H1 (cell line): Measurements from ENCODE around the gene FEZF1. TPM values are rescaled to one million over a fixed set of nuclear protein-coding genes. Genes with fewer than 3 reads are reported as not detected.
A peak's percentile ranks its signal among the peaks of the same experiment; 100 is the strongest.

Experiments
- CTCF ChIA-PET: fragments of 300-600 bp; sonication (Branson Sonifier 250); formaldehyde crosslinking; loops from one replicate; lab custom pipeline; 2021; ENCODE audit not compliant: partially characterized antibody; lab: Charles Lee
- POLR2A ChIA-PET: fragments of 300-600 bp; sonication (Branson Sonifier 250); formaldehyde crosslinking; loops from one replicate; lab custom pipeline; 2021; ENCODE audit warnings: inconsistent platforms; ENCODE audit not compliant: partially characterized antibody; lab: Charles Lee
- DNase-seq, 2 experiments: peaks; one replicate each; pipeline versions ENCODE4 v3.0.0 to v3.0.0-alpha.2; 2010 to 2022; ENCODE audit warnings: low spot score in 2 of 2, low read depth in 1 of 2, mixed read lengths in 1 of 2
- FAIRE-seq: peaks from 2 replicates; lab custom pipeline; 2011; peaks lifted over from hg19 to GRCh38; lab: Jason Lieb, UNC
- H2AFZ ChIP-seq: 2 replicates; pipeline ENCODE4 v1.8.1; 2012; ENCODE audit warnings: low read length, inconsistent platforms
- H2AK5ac ChIP-seq: 2 replicates; pipeline ENCODE4 v1.6.1; 2013; ENCODE audit warnings: low read depth, low read length
- H2BK120ac ChIP-seq: replicated peaks from 2 replicates; pipeline ENCODE3; 2013; ENCODE audit warnings: low read depth, low read length, inconsistent platforms
- H2BK12ac ChIP-seq: 2 replicates; pipeline ENCODE4 v1.6.1; 2013; ENCODE audit warnings: low read depth, low read length
- H2BK15ac ChIP-seq: 2 replicates; pipeline ENCODE4 v1.6.1; 2013; ENCODE audit warnings: low read length
- H2BK20ac ChIP-seq: 2 replicates; pipeline ENCODE4 v1.6.1; 2013; ENCODE audit warnings: low read length
- H2BK5ac ChIP-seq: 2 replicates; pipeline ENCODE4 v1.6.1; 2013; ENCODE audit warnings: low read depth, low read length
- H3K14ac ChIP-seq: 2 replicates; pipeline ENCODE4 v1.6.1; 2013; ENCODE audit warnings: inconsistent platforms; ENCODE audit not compliant: insufficient read length
- H3K18ac ChIP-seq: 2 replicates; pipeline ENCODE4 v1.6.1; 2013; ENCODE audit warnings: low read length; ENCODE audit errors: extremely low read depth
- H3K23ac ChIP-seq: 2 replicates; pipeline ENCODE4 v1.6.1; 2013; ENCODE audit warnings: inconsistent platforms; ENCODE audit not compliant: insufficient read length
- H3K23me2 ChIP-seq: 2 replicates; pipeline ENCODE4 v1.6.1; 2013; ENCODE audit warnings: low read depth, low read length
- H3K27ac ChIP-seq: 2 replicates; pipeline ENCODE4 v1.6.1; 2011; ENCODE audit warnings: low read depth, low read length, inconsistent platforms
- H3K27me3 ChIP-seq, 4 experiments: replicated peaks in 1 of 4; 1 replicate in 1 of 4; 2 replicates in 3 of 4; pipeline versions ENCODE4 v1.6.1 to v1.8.1; 2011 to 2013; ENCODE audit warnings: low read length in 3 of 4, mild to moderate bottlenecking in 3 of 4, inconsistent platforms in 2 of 4, mixed read lengths in 2 of 4, moderate library complexity in 1 of 4; ENCODE audit not compliant: control insufficient read depth in 3 of 4, insufficient read depth in 3 of 4; ENCODE audit errors: extremely low read depth in 1 of 4
- H3K36me3 ChIP-seq, 4 experiments: 2 replicates each; pipeline versions ENCODE4 v1.6.1 to v1.8.1; 2011 to 2013; ENCODE audit warnings: mild to moderate bottlenecking in 4 of 4, low read length in 3 of 4, moderate library complexity in 2 of 4, control low read depth in 1 of 4, inconsistent platforms in 1 of 4; ENCODE audit not compliant: insufficient read depth in 4 of 4, control insufficient read depth in 2 of 4
- H3K4ac ChIP-seq: replicated peaks from 2 replicates; pipeline ENCODE3; 2013; ENCODE audit warnings: low read length, low read depth, mixed read lengths, inconsistent platforms; ENCODE audit not compliant: insufficient read length
- H3K4me1 ChIP-seq, 4 experiments: replicated peaks in 1 of 4; 1 replicate in 1 of 4; 2 replicates in 3 of 4; pipeline versions ENCODE4 v1.6.1 to v1.8.1; 2011 to 2013; ENCODE audit warnings: low read length in 3 of 4, inconsistent platforms in 2 of 4, mixed read lengths in 1 of 4; ENCODE audit not compliant: insufficient read depth in 4 of 4, control insufficient read depth in 3 of 4
- H3K4me2 ChIP-seq, 2 experiments: 2 replicates each; pipeline versions ENCODE4 v1.6.1 to v1.8.1; 2011 to 2013; ENCODE audit warnings: low read depth in 2 of 2, low read length in 2 of 2, control low read depth in 1 of 2, inconsistent platforms in 1 of 2, mild to moderate bottlenecking in 1 of 2; ENCODE audit not compliant: insufficient read depth in 1 of 2
- H3K4me3 ChIP-seq, 4 experiments: fragments of 200-600, 300-600 bp in 1 of 4; sonication (generic), shearing (Covaris generic), sonication (Bioruptor Twin) in 1 of 4; 2 replicates each; pipeline versions ENCODE4 v1.5.1 to v1.8.1; 2011 to 2016; ENCODE audit warnings: low read length in 4 of 4, low read depth in 3 of 4, control low read depth in 2 of 4, inconsistent platforms in 2 of 4, mild to moderate bottlenecking in 2 of 4, mixed read lengths in 1 of 4, moderate library complexity in 1 of 4; ENCODE audit not compliant: insufficient read depth in 2 of 4; ENCODE audit errors: extremely low read depth in 1 of 4
- H3K56ac ChIP-seq: replicated peaks from 2 replicates; pipeline ENCODE3; 2013; ENCODE audit warnings: low read depth, mild to moderate bottlenecking, mixed read lengths, low read length, inconsistent platforms; ENCODE audit not compliant: insufficient read length
- H3K79me1 ChIP-seq: 2 replicates; pipeline ENCODE4 v1.6.1; 2013; ENCODE audit warnings: low read depth, low read length, control low read depth
- H3K79me2 ChIP-seq, 2 experiments: 2 replicates each; pipeline versions ENCODE4 v1.6.1 to v1.8.1; 2012 to 2013; ENCODE audit warnings: low read length in 2 of 2, mild to moderate bottlenecking in 2 of 2, inconsistent platforms in 1 of 2; ENCODE audit not compliant: insufficient read depth in 2 of 2, control insufficient read depth in 1 of 2
- H3K9ac ChIP-seq, 4 experiments: replicated peaks in 1 of 4; 1 replicate in 1 of 4; 2 replicates in 3 of 4; pipeline versions ENCODE4 v1.6.1 to v1.8.1; 2011 to 2013; ENCODE audit warnings: low read depth in 3 of 4, low read length in 3 of 4, control low read depth in 2 of 4, mild to moderate bottlenecking in 2 of 4, moderate library complexity in 2 of 4, inconsistent platforms in 1 of 4; ENCODE audit errors: extremely low read depth in 1 of 4
- H3K9me3 ChIP-seq, 2 experiments: 2 replicates each; pipeline versions ENCODE4 v1.6.1 to v1.8.1; 2012 to 2013; ENCODE audit warnings: mild to moderate bottlenecking in 2 of 2, moderate library complexity in 2 of 2, control low read depth in 1 of 2, inconsistent platforms in 1 of 2, low read depth in 1 of 2, low read length in 1 of 2, mixed read lengths in 1 of 2; ENCODE audit not compliant: insufficient read depth in 2 of 2
- H4K20me1 ChIP-seq, 2 experiments: replicated peaks in 1 of 2; 2 replicates each; pipeline versions ENCODE3 to v1.8.1; 2011 to 2013; ENCODE audit warnings: inconsistent platforms in 2 of 2, low read length in 2 of 2, mild to moderate bottlenecking in 1 of 2; ENCODE audit not compliant: insufficient read depth in 2 of 2, control insufficient read depth in 1 of 2
- H4K5ac ChIP-seq: 2 replicates; pipeline ENCODE4 v1.6.1; 2013; ENCODE audit warnings: low read length, low read depth, mixed read lengths, inconsistent platforms; ENCODE audit not compliant: insufficient read length
- H4K8ac ChIP-seq: 2 replicates; pipeline ENCODE4 v1.8.0; 2013; ENCODE audit warnings: mild to moderate bottlenecking, moderate library complexity, low read length, inconsistent platforms; ENCODE audit not compliant: insufficient read depth; ENCODE audit errors: extremely low read depth
- H4K91ac ChIP-seq: replicated peaks from 2 replicates; pipeline ENCODE3; 2013; ENCODE audit warnings: low read length, mixed read lengths, inconsistent platforms; ENCODE audit not compliant: insufficient read length
- CTBP2 ChIP-seq: IDR thresholded peaks from 2 replicates; pipeline ENCODE4 v1.7.0; 2011; ENCODE audit warnings: borderline replicate concordance, mild to moderate bottlenecking, moderate library complexity, mixed read lengths, low read length; ENCODE audit not compliant: insufficient read depth, insufficient read length
- JUND ChIP-seq: IDR thresholded peaks from 2 replicates; pipeline ENCODE4 v1.6.1; 2011; ENCODE audit warnings: mild to moderate bottlenecking, improper control_type of control experiment, low read length
- POU5F1 ChIP-seq: IDR thresholded peaks from 2 replicates; pipeline ENCODE4 v1.6.1; 2011; ENCODE audit warnings: low read depth, mild to moderate bottlenecking, low read length, moderate library complexity
- SIN3A ChIP-seq, 2 experiments: IDR thresholded peaks in 1 of 2; conservative IDR thresholded peaks in 1 of 2; 2 replicates each; pipeline ENCODE4 v1.6.1; 2011 to 2012; ENCODE audit warnings: low read length in 2 of 2, improper control_type of control experiment in 1 of 2, low read depth in 1 of 2, mild to moderate bottlenecking in 1 of 2
- SP2 ChIP-seq: IDR thresholded peaks from 2 replicates; pipeline ENCODE4 v1.6.1; 2012; ENCODE audit warnings: mild to moderate bottlenecking, low read length, inconsistent platforms
- SUZ12 ChIP-seq: fragments of 200-600 bp; sonication (generic); IDR thresholded peaks from 2 replicates; pipeline ENCODE4 v1.6.1; 2012; ENCODE audit warnings: mild to moderate bottlenecking, inconsistent platforms, low read length, moderate library complexity, mixed read lengths
- TEAD4 ChIP-seq: IDR thresholded peaks from 2 replicates; pipeline ENCODE4 v1.6.1; 2012; ENCODE audit warnings: low read depth, low read length, inconsistent platforms, mixed read lengths
- WGBS, 2 experiments: shearing (Covaris generic) in 1 of 2; methylation state at CpG; one replicate each; pipeline versions ENCODE4 v1.1.6 to v1.1.7; 2013 to 2015; ENCODE audit warnings: low lambda C conversion rate in 2 of 2, mixed read lengths in 2 of 2, inconsistent platforms in 1 of 2, low coverage in 1 of 2, missing lambda C conversion rate in 1 of 2; ENCODE audit not compliant: insufficient replicate concordance in 2 of 2, insufficient coverage in 1 of 2, insufficient read length in 1 of 2; ENCODE audit errors: extremely low coverage in 1 of 2, missing lambda C conversion rate in 1 of 2; 5-methylcytosine and 5-hydroxymethylcytosine counted together
- polyA plus RNA-seq, 7 experiments: library from polyadenylated mRNA; depleted of rRNA in 3 of 7; stranded (reverse) in 5 of 7; unstranded in 2 of 7; fragments of >200 nt in 5 of 7; fragments of 200-250 nt in 2 of 7; gene quantifications; 1 replicate in 5 of 7; 2 replicates in 1 of 7; 4 replicates in 1 of 7; pipeline versions ENCODE4 v1.2.1 to v1.2.3, GENCODE V29; 2011 to 2013; ENCODE audit warnings: missing spikeins in 2 of 7, mixed read lengths in 2 of 7
- total RNA-seq: library from RNA; stranded (reverse); fragmentation: NEBNext Ultra II Directional; extraction: Animal tissue kit (Norgen Biotek cat#: 25700); gene quantifications from 2 replicates; pipeline ENCODE4 v1.2.1, GENCODE V29; 2021

Gene FEZF1
- total and polyA plus RNA-seq, 2 of the 8 experiments (the other 6 are each of a cell fraction or from before 2014, with no cell fraction given), result 10.6 to 15.7 TPM

- Histone ChIP-seq H3K4ac (no peak overlapping the region), H2BK20ac (no peak overlapping the region), H2BK120ac (no peak overlapping the region), H3K56ac (no peak overlapping the region), H3K27me3 (peaks cover 20 to 68% (median 44%) of the 10 kb centered on the region in 4 experiments), H2BK12ac (no peak overlapping the region), H3K79me1 (no peaks in the 10 kb centered on the region), H2BK5ac (no peak overlapping the region), H2AFZ (no peak overlapping the region), H3K27ac (no peak overlapping the region), H3K4me3 (peak overlapping the region; percentile 29 to 64 (median 51); a peak in 5 of 8 replicates), H3K79me2 (peaks cover 0 to 7% of the 10 kb centered on the region in 2 experiments; a peak in 3 of 4 replicates), H3K36me3 (no peaks in the 10 kb centered on the region; a peak in 1 of 8 replicates), H3K18ac (no peak overlapping the region), H3K23me2 (peaks cover 24% of the 10 kb centered on the region; the same call in 1 of the 2 replicates), H3K9me3 (no peaks in the 10 kb centered on the region), H4K5ac (no peak overlapping the region), H3K14ac (no peak overlapping the region), H4K91ac (no peak overlapping the region), H4K8ac (no peak overlapping the region), H3K4me1 (peaks cover 9 to 30% (median 19%) of the 10 kb centered on the region in 4 experiments; a peak in 6 of 7 replicates), H4K20me1 (no peaks in the 10 kb centered on the region), H2AK5ac (no peak overlapping the region), H2BK15ac (no peak overlapping the region), H3K23ac (no peak overlapping the region), H3K4me2 (peak overlapping the region; percentile 92), H3K9ac (no peak overlapping the region)
- TF ChIP-seq POU5F1 (no peak), CTBP2 (no peak), TEAD4 (no peak), SP2 (no peak), JUND (no peak), SIN3A (conservative IDR thresholded peaks at IDR 0.05 in 1 of 2, IDR thresholded peaks at IDR 0.05 in 1 of 2; ENCODE audit: low read depth in 1 of 2, low read length in 2 of 2) (no peak), SUZ12 (no peak; the same call in 1 of the 2 replicates)
- FAIRE-seq (no peak), DNase-seq (no peak)
- ChIA-PET CTCF (interaction anchor here (0.9 to 2.7 kb wide), 5 partner anchors 8 to 218 kb away, joined by 3 to 10 read pairs (median 4); no protein-coding TSS in a partner anchor), POLR2A (interaction anchor here (1.0 to 3.2 kb wide), 3 partner anchors 8 to 116 kb away, joined by 3 to 26 read pairs (median 12); no protein-coding TSS in a partner anchor)
- 47% methylated on average over 4 of the region's 4 CpGs; no CpG with 5 or more reads in 1 of the 2 experiments for WGBS, 2 experiments
These were observed 9.7 kb upstream of the FEZF1 start for GRCh38 chr7:122314284-122314683.
